ENCODE data around the gene EXOC4. TPM values are rescaled to one million over a fixed set of nuclear protein-coding genes. Genes with fewer than 3 reads are reported as not detected.

Gene EXOC4
- total and polyA plus RNA-seq, 2 of the 8 experiments (the other 6 are each of a cell fraction or from before 2014, with no cell fraction given), result 27.0 to 67.3 TPM

GRCh38 chr7:134045716-134046115 lies 792.8 kb downstream of the EXOC4 start:
- no peak overlapping the region for H3K18ac ChIP-seq (ENCODE audit: extremely low read depth, low read length)
- TF ChIP-seq RXRA (IDR thresholded peaks at IDR 0.05; ENCODE audit: insufficient read depth, low read depth, low read length) (no peak), MAFK (IDR thresholded peaks at IDR 0.05; ENCODE audit: low read depth, low read length) (no peak), BCL11A (IDR thresholded peaks at IDR 0.05; ENCODE audit: low read depth in 2 of 2, low read length in 2 of 2) (no peak), KDM5A (IDR thresholded peaks at IDR 0.05; ENCODE audit: low read length) (no peak), ZNF274 (IDR thresholded peaks at IDR 0.05; ENCODE audit: borderline replicate concordance, extremely low read depth, low read length) (no peak), POU5F1 (IDR thresholded peaks at IDR 0.05; ENCODE audit: low read depth, low read length) (no peak), CTBP2 (IDR thresholded peaks at IDR 0.05; ENCODE audit: borderline replicate concordance, insufficient read depth, insufficient read length, low read length) (no peak), TEAD4 (IDR thresholded peaks at IDR 0.05; ENCODE audit: low read depth, low read length) (no peak), BRCA1 (IDR thresholded peaks at IDR 0.05; ENCODE audit: low read depth, low read length) (no peak), SIX5 (IDR thresholded peaks at IDR 0.05; ENCODE audit: low read depth, low read length) (no peak)

More at GRCh38 chr7:134045716-134046115, 792.8 kb downstream of the EXOC4 start:
- H4K91ac ChIP-seq (replicated peaks; ENCODE audit: insufficient read length, low read length), result no peak overlapping the region
- H3K14ac ChIP-seq (ENCODE audit: insufficient read length), result no peak overlapping the region
- H4K8ac ChIP-seq (ENCODE audit: extremely low read depth, insufficient read depth, low read length), result no peak overlapping the region
- H2BK120ac ChIP-seq (replicated peaks; ENCODE audit: low read depth, low read length), result no peak overlapping the region
- no peaks in the 10 kb centered on the region for H3K23me2 ChIP-seq (ENCODE audit: low read depth, low read length)
- H3K27me3 ChIP-seq (replicated peaks in 1 of 4; ENCODE audit: control insufficient read depth in 3 of 4, extremely low read depth in 1 of 4, insufficient read depth in 3 of 4, low read length in 3 of 4), result no peaks in the 10 kb centered on the region
- 94% methylated on average over 4 of the region's 4 CpGs; no CpG with 5 or more reads in 1 of the 2 experiments for WGBS, 2 experiments (ENCODE audit: extremely low coverage in 1 of 2, insufficient coverage in 1 of 2, insufficient read length in 1 of 2, insufficient replicate concordance in 2 of 2, low coverage in 1 of 2, low lambda C conversion rate in 2 of 2, missing lambda C conversion rate in 1 of 2)
- no peak overlapping the region for H3K9ac ChIP-seq (replicated peaks in 1 of 4; ENCODE audit: extremely low read depth in 1 of 4, low read depth in 3 of 4, low read length in 3 of 4)
- no peaks in the 10 kb centered on the region for H3K79me1 ChIP-seq (ENCODE audit: low read depth, low read length)
- no peak overlapping the region for H2AFZ ChIP-seq (ENCODE audit: low read length)
- H3K4me1 ChIP-seq (replicated peaks in 1 of 4; ENCODE audit: control insufficient read depth in 3 of 4, insufficient read depth in 4 of 4, low read length in 3 of 4), result peaks cover 0 to 9% (median 2%) of the 10 kb centered on the region in 4 experiments; a peak in 3 of 7 replicates
- H3K56ac ChIP-seq (replicated peaks; ENCODE audit: insufficient read length, low read depth, low read length), result no peak overlapping the region
- 0 out of 4 replicates have a peak, but pooled peaks cover 0 to 7% of the 10 kb centered on the region in 2 experiments for H3K9me3 ChIP-seq (ENCODE audit: insufficient read depth in 2 of 2, low read depth in 1 of 2, low read length in 1 of 2)
- H4K5ac ChIP-seq (ENCODE audit: insufficient read length, low read depth, low read length), result no peak overlapping the region
- no peaks in the 10 kb centered on the region for H3K79me2 ChIP-seq (ENCODE audit: control insufficient read depth in 1 of 2, insufficient read depth in 2 of 2, low read length in 2 of 2)
- H2BK12ac ChIP-seq (ENCODE audit: low read depth, low read length), result no peak overlapping the region
- no peak overlapping the region for H3K4ac ChIP-seq (replicated peaks; ENCODE audit: insufficient read length, low read depth, low read length)
- H3K4me3 ChIP-seq (ENCODE audit: extremely low read depth in 1 of 4, insufficient read depth in 2 of 4, low read depth in 3 of 4, low read length in 4 of 4), result no peak overlapping the region
- H2BK15ac ChIP-seq (ENCODE audit: low read length), result no peak overlapping the region
- no peak for DNase-seq (ENCODE audit: low read depth in 1 of 2, low spot score in 2 of 2)
- H3K4me2 ChIP-seq (ENCODE audit: insufficient read depth in 1 of 2, low read depth in 2 of 2, low read length in 2 of 2), result no peak overlapping the region
- no peak overlapping the region for H2AK5ac ChIP-seq (ENCODE audit: low read depth, low read length)
- no peak overlapping the region for H2BK20ac ChIP-seq (ENCODE audit: low read length)
- FAIRE-seq, result no peak
- no peaks in the 10 kb centered on the region for H3K36me3 ChIP-seq (ENCODE audit: control insufficient read depth in 2 of 4, insufficient read depth in 4 of 4, low read length in 3 of 4)
- POLR2A ChIA-PET (ENCODE audit: partially characterized antibody), result no interaction called here
- no peak overlapping the region for H2BK5ac ChIP-seq (ENCODE audit: low read depth, low read length)
- H4K20me1 ChIP-seq (replicated peaks in 1 of 2; ENCODE audit: control insufficient read depth in 1 of 2, insufficient read depth in 2 of 2, low read length in 2 of 2), result no peaks in the 10 kb centered on the region
- CTCF ChIA-PET (ENCODE audit: partially characterized antibody), result interaction anchor here (0.8 to 2.8 kb wide), 4 partner anchors 9 to 30 kb away, joined by 3 to 7 read pairs (median 4); no protein-coding TSS in a partner anchor
- H3K23ac ChIP-seq (ENCODE audit: insufficient read length), result no peak overlapping the region
- H3K27ac ChIP-seq (ENCODE audit: low read depth, low read length), result no peak overlapping the region
